ENCODE data around the gene MEGF11.

- no peak for TF ChIP-seq CTCF (IDR thresholded peaks at IDR 0.05)
- TF ChIP-seq POLR2A (IDR thresholded peaks at IDR 0.05), result no peak
These were observed 141.2 kb downstream of the MEGF11 start for GRCh38 chr15:66112388-66112787.
